H1 (cell line): Measurements from ENCODE around the gene CACNA2D3. TPM values are rescaled to one million over a fixed set of nuclear protein-coding genes. Genes with fewer than 3 reads are reported as not detected.

Experiments
- BCL11A ChIP-seq, 2 experiments: IDR thresholded peaks; one replicate each; pipeline ENCODE4 v1.6.1; 2011; ENCODE audit warnings: low read depth in 2 of 2, low read length in 2 of 2, mild to moderate bottlenecking in 2 of 2
- POU5F1 ChIP-seq: IDR thresholded peaks from 2 replicates; pipeline ENCODE4 v1.6.1; 2011; ENCODE audit warnings: low read depth, mild to moderate bottlenecking, low read length, moderate library complexity
- SIRT6 ChIP-seq: IDR thresholded peaks from one replicate; pipeline ENCODE4 v1.7.1; 2012; ENCODE audit warnings: low read length, inconsistent platforms
- SRF ChIP-seq: IDR thresholded peaks from 2 replicates; pipeline ENCODE4 v1.6.1; 2011; ENCODE audit warnings: mild to moderate bottlenecking, low read depth, low read length, moderate library complexity
- TAF1 ChIP-seq: IDR thresholded peaks from 2 replicates; pipeline ENCODE4 v1.6.1; 2011; ENCODE audit warnings: mild to moderate bottlenecking, low read depth, low read length
- polyA plus RNA-seq, 7 experiments: library from polyadenylated mRNA; depleted of rRNA in 3 of 7; stranded (reverse) in 5 of 7; unstranded in 2 of 7; fragments of >200 nt in 5 of 7; fragments of 200-250 nt in 2 of 7; gene quantifications; 1 replicate in 5 of 7; 2 replicates in 1 of 7; 4 replicates in 1 of 7; pipeline versions ENCODE4 v1.2.1 to v1.2.3, GENCODE V29; 2011 to 2013; ENCODE audit warnings: missing spikeins in 2 of 7, mixed read lengths in 2 of 7
- total RNA-seq: library from RNA; stranded (reverse); fragmentation: NEBNext Ultra II Directional; extraction: Animal tissue kit (Norgen Biotek cat#: 25700); gene quantifications from 2 replicates; pipeline ENCODE4 v1.2.1, GENCODE V29; 2021

The CACNA2D3 gene
- total and polyA plus RNA-seq, 2 of the 8 experiments (the other 6 are each of a cell fraction or from before 2014, with no cell fraction given) = 1.5 to 1.8 TPM

DNA sequence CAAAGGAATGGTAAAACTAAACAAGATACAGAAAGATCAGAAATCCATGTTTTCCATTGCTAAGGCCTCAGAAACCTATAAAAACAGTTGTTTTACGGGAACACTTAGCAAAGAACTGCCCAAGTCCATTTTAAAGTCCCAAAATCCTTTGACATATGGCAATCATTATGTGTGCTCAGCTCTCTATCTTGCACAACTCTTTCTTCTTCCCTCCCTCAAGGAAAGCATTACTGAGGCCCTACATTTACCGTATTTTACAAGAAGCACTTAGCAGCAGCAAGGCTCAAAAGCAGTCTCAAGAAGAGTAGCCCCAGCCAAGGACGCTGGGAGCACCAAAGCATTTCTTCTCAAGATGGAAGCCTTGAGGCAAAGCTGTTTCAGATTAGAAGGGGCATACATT is 975.1 kb downstream of the CACNA2D3 start (continued):
- TF ChIP-seq POU5F1 (no peak), SIRT6 (no peak), TAF1 (no peak), BCL11A (IDR thresholded peaks at IDR 0.05; ENCODE audit: low read depth in 2 of 2, low read length in 2 of 2) (no peak), SRF (no peak)
